ENCODE data around the gene GAREM2.

Gene GAREM2

DNA sequence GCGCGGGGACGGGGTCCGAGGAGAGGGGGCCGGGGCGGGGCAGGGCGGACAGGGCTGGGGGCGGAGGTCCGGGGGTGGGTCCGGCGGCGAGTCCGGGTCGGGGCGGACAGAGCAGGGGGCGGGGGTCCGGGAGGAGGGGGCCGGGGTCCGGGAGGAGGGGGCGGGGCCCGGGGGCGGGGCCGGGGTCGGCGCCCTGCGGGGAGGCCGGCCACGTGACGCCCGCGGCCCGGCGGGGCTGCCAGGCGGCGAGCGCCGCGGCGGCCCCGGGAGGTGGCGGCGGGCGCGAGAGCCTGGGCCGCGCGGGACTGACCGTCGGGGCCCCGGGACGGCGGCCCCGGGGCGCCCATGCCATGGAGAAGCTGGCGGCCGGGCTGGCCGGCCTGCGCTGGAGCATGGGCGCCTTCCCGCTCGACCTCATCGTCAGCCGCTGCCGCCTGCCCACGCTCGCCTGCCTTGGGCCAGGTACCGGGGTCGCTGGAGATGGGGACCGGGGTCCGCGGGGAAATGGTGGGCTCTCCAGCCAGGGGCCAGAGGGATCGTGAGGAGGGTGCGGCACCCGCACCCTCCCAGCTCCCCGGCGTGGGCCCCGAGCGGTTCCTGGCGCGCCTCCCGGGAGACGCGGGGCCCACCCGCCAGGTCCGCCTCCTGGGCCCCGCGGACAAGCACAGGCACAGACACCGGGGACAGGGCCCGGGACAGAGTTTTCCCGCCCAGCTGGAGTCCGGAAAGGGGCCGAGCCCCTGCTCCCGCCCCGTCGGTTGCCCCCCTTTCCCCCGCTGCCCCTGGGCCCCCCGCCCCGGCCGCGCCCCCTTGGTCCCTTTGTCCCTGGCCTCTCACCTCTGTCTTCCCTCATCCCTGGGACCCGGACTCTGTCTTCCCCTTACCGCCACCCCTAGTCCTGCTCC is at the start of gene GAREM2:
GAREM2 (plus strand) TSS at position 218 of the 905 bp plus-strand sequence; CDS start at position 351, 133 bp downstream.
- peaks cover 18% of the 10 kb centered on the region for H3K27me3 ChIP-seq (replicated peaks; ENCODE audit: control insufficient read depth, insufficient read depth, low read length)
- H3K4me3 ChIP-seq (ENCODE audit: low read length) = no peak within 1 kb of the TSS
- H3K4me1 ChIP-seq (ENCODE audit: control insufficient read depth, insufficient read depth, low read length) = no peaks in the 10 kb centered on the region
- no peak within 1 kb of the TSS for H3K9ac ChIP-seq (ENCODE audit: low read length)
- no peaks in the 10 kb centered on the region for H3K9me3 ChIP-seq (ENCODE audit: control insufficient read depth, low read length)
- DNase-seq (ENCODE audit: low read depth) = peak; percentile 38
- no peaks in the 10 kb centered on the region for H3K36me3 ChIP-seq (ENCODE audit: control insufficient read depth, insufficient read depth, low read length, severe bottlenecking)

- no peak overlapping the region for H3K4me3 ChIP-seq (ENCODE audit: low read length)
- H3K9me3 ChIP-seq (ENCODE audit: control insufficient read depth, low read length) = no peaks in the 10 kb centered on the region
- H3K9ac ChIP-seq (ENCODE audit: low read length) = no peak overlapping the region
- peaks cover 13% of the 10 kb centered on the region for H3K36me3 ChIP-seq (ENCODE audit: control insufficient read depth, insufficient read depth, low read length, severe bottlenecking)
- H3K4me1 ChIP-seq (ENCODE audit: control insufficient read depth, insufficient read depth, low read length) = peaks cover 17% of the 10 kb centered on the region
- no peak for DNase-seq (ENCODE audit: low read depth)
- H3K27me3 ChIP-seq (replicated peaks; ENCODE audit: control insufficient read depth, insufficient read depth, low read length) = no peaks in the 10 kb centered on the region
Observed at GRCh38 chr2:26123426-26123825, 49.5 kb upstream of the GAREM2 start.

- Histone ChIP-seq H3K36me3 (ENCODE audit: control insufficient read depth, insufficient read depth, low read length, severe bottlenecking) (peaks cover 28% of the 10 kb centered on the region), H3K9me3 (ENCODE audit: control insufficient read depth, low read length) (no peaks in the 10 kb centered on the region), H3K4me1 (ENCODE audit: control insufficient read depth, insufficient read depth, low read length) (peaks cover 17% of the 10 kb centered on the region), H3K9ac (ENCODE audit: low read length) (no peak overlapping the region), H3K4me3 (ENCODE audit: low read length) (peak overlapping the region; percentile 24), H3K27me3 (replicated peaks; ENCODE audit: control insufficient read depth, insufficient read depth, low read length) (no peaks in the 10 kb centered on the region)
- DNase-seq (ENCODE audit: low read depth) = peak; percentile 4
Observed at GRCh38 chr2:26126074-26126473, 46.8 kb upstream of the GAREM2 start.

GRCh38 chr2:26128176-26128575 is 44.7 kb upstream of the GAREM2 start:
- DNase-seq (ENCODE audit: low read depth) = no peak
- H3K4me1 ChIP-seq (ENCODE audit: control insufficient read depth, insufficient read depth, low read length) = peaks cover 17% of the 10 kb centered on the region
- no peak overlapping the region for H3K4me3 ChIP-seq (ENCODE audit: low read length)
- H3K9ac ChIP-seq (ENCODE audit: low read length) = no peak overlapping the region
- H3K36me3 ChIP-seq (ENCODE audit: control insufficient read depth, insufficient read depth, low read length, severe bottlenecking) = peaks cover 37% of the 10 kb centered on the region
- no peaks in the 10 kb centered on the region for H3K27me3 ChIP-seq (replicated peaks; ENCODE audit: control insufficient read depth, insufficient read depth, low read length)
- H3K9me3 ChIP-seq (ENCODE audit: control insufficient read depth, low read length) = no peaks in the 10 kb centered on the region

DNA sequence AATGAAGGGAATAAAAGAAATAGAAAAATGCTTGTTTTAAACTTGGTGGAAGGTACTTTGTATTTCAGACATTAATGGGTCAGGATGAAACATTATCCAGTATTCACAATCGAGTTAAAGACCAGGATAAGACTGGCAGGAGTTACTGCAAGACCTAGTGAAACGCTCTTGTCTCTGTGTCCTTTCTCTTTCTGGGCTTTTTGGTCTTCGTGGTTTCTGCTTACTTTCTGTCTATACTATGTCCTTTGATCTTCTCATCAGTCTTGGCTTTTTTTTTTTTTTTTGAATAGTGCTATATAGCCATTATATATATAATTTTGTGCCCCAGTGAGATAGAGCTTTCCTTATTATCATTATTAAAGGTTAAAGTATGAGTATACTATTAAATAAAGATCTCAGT is 42.1 kb upstream of the GAREM2 start:
- H3K9ac ChIP-seq (ENCODE audit: low read length) = no peak overlapping the region
- H3K27me3 ChIP-seq (replicated peaks; ENCODE audit: control insufficient read depth, insufficient read depth, low read length) = no peaks in the 10 kb centered on the region
- peaks cover 18% of the 10 kb centered on the region for H3K4me1 ChIP-seq (ENCODE audit: control insufficient read depth, insufficient read depth, low read length)
- H3K4me3 ChIP-seq (ENCODE audit: low read length) = no peak overlapping the region
- DNase-seq (ENCODE audit: low read depth) = no peak
- no peaks in the 10 kb centered on the region for H3K9me3 ChIP-seq (ENCODE audit: control insufficient read depth, low read length)
- peaks cover 57% of the 10 kb centered on the region for H3K36me3 ChIP-seq (ENCODE audit: control insufficient read depth, insufficient read depth, low read length, severe bottlenecking)

GRCh38 chr2:26136451-26136850 is 36.4 kb upstream of the GAREM2 start:
- Histone ChIP-seq H3K9me3 (ENCODE audit: control insufficient read depth, low read length) (no peaks in the 10 kb centered on the region), H3K9ac (ENCODE audit: low read length) (no peak overlapping the region), H3K36me3 (ENCODE audit: control insufficient read depth, insufficient read depth, low read length, severe bottlenecking) (peaks cover 45% of the 10 kb centered on the region), H3K27me3 (replicated peaks; ENCODE audit: control insufficient read depth, insufficient read depth, low read length) (no peaks in the 10 kb centered on the region), H3K4me1 (ENCODE audit: control insufficient read depth, insufficient read depth, low read length) (peaks cover 10% of the 10 kb centered on the region), H3K4me3 (ENCODE audit: low read length) (no peak overlapping the region)
- DNase-seq (ENCODE audit: low read depth) = no peak

DNA sequence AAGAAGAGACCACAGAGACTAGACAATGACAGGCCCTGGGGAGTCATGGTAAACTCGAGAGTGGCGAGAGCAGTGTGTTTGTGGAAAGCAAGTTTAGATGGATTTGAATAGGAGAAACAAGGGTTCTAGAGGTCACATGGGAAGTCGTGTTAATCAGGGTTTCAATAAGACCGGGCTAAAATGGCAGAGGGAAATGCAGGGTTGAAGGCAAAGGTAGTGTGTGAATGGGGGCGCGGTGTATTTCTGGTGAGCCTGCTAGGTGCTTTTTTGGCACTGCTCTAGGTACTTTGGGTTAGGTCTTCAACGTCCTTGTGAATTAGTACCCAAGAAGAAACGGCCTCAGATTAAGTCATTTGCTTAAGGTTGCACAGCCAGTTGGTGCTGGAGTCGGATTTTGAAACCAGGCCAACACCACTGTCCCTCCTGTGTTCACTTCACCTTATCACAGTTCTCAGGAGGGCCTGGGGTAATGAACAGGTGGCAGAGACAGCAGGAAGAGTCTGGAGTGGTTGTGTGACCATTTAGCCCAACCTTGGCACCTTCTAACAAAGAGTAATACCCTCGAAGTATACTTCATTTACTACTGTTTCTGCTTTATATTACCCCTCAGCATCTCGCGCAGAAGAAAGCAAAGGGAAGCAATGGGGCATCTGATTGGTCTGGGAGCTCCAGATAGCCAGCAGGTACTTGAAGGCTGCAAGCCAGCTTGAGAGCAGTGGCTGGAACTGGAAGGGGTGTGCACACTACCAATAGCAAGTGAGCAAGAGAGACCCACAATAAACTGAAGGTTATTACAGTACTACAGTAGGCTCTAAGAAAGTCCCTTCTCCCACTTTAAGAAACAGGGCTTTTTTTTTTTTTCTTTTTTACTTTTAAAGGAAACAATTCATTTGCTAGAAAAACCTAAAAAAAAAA is 33.4 kb upstream of the GAREM2 start:
- no peak for DNase-seq (ENCODE audit: low read depth)
- Histone ChIP-seq H3K4me1 (ENCODE audit: control insufficient read depth, insufficient read depth, low read length) (peaks cover 10% of the 10 kb centered on the region), H3K27me3 (replicated peaks; ENCODE audit: control insufficient read depth, insufficient read depth, low read length) (no peaks in the 10 kb centered on the region), H3K4me3 (ENCODE audit: low read length) (no peak overlapping the region), H3K36me3 (ENCODE audit: control insufficient read depth, insufficient read depth, low read length, severe bottlenecking) (peaks cover 31% of the 10 kb centered on the region), H3K9me3 (ENCODE audit: control insufficient read depth, low read length) (no peaks in the 10 kb centered on the region), H3K9ac (ENCODE audit: low read length) (no peak overlapping the region)

DNA sequence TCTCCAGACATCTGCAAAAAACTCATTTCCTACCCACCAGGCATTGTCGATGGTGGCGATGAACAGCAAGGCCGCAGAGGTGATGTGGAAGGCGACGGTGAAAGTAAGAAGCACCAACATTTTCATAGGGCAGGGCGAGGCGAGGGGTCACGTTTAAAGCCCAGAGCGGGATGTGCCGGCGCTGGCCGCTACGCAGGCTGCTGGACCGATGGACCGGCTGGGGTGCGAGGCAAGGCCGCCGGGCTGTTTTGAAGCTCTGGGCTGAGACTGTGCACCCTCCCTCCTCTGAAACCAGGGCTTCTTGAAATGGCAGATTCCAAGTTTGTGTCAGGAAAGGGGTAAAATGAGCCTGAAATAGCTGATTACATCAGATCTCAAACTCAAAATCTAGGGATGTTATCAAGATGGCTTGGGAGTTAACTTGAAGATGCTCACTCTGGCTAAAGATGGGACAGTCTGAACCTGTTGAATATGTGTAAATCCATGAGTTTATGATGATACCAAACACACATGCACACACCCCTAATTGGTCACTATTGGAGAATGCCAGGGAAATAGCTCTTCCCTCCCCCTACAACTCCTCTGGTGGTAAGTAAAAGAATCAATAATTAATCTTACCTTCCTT is 31.6 kb upstream of the GAREM2 start:
- no peaks in the 10 kb centered on the region for H3K4me1 ChIP-seq (ENCODE audit: control insufficient read depth, insufficient read depth, low read length)
- H3K27me3 ChIP-seq (replicated peaks; ENCODE audit: control insufficient read depth, insufficient read depth, low read length) = no peaks in the 10 kb centered on the region
- peaks cover 13% of the 10 kb centered on the region for H3K36me3 ChIP-seq (ENCODE audit: control insufficient read depth, insufficient read depth, low read length, severe bottlenecking)
- H3K9ac ChIP-seq (ENCODE audit: low read length) = no peak overlapping the region
- no peak for DNase-seq (ENCODE audit: low read depth)
- no peaks in the 10 kb centered on the region for H3K9me3 ChIP-seq (ENCODE audit: control insufficient read depth, low read length)
- H3K4me3 ChIP-seq (ENCODE audit: low read length) = no peak overlapping the region

DNA sequence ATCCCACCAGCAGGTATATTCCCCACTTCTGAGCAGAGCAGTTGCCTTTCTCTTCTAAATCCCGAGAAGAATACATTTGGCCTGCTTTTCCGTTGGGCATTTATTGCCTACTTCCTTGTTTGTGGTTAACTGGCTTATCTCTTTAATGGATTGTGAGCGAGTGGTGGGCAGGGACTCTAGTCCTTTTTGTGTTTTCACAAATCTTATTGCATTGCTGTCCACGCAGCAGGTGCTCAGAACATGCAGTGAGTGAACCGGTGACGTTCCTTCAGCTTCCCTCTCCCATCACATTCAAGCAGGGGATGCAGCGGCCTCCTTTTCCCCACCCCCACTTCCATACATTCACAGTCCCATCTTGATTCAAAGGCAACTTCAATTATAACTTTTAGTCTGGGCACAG is 28.9 kb upstream of the GAREM2 start:
- H3K27me3 ChIP-seq (replicated peaks; ENCODE audit: control insufficient read depth, insufficient read depth, low read length) = peaks cover 5% of the 10 kb centered on the region
- H3K4me3 ChIP-seq (ENCODE audit: low read length) = no peak overlapping the region
- no peak for DNase-seq (ENCODE audit: low read depth)
- H3K36me3 ChIP-seq (ENCODE audit: control insufficient read depth, insufficient read depth, low read length, severe bottlenecking) = no peaks in the 10 kb centered on the region
- H3K9ac ChIP-seq (ENCODE audit: low read length) = no peak overlapping the region
- H3K9me3 ChIP-seq (ENCODE audit: control insufficient read depth, low read length) = no peaks in the 10 kb centered on the region
- no peaks in the 10 kb centered on the region for H3K4me1 ChIP-seq (ENCODE audit: control insufficient read depth, insufficient read depth, low read length)

DNA sequence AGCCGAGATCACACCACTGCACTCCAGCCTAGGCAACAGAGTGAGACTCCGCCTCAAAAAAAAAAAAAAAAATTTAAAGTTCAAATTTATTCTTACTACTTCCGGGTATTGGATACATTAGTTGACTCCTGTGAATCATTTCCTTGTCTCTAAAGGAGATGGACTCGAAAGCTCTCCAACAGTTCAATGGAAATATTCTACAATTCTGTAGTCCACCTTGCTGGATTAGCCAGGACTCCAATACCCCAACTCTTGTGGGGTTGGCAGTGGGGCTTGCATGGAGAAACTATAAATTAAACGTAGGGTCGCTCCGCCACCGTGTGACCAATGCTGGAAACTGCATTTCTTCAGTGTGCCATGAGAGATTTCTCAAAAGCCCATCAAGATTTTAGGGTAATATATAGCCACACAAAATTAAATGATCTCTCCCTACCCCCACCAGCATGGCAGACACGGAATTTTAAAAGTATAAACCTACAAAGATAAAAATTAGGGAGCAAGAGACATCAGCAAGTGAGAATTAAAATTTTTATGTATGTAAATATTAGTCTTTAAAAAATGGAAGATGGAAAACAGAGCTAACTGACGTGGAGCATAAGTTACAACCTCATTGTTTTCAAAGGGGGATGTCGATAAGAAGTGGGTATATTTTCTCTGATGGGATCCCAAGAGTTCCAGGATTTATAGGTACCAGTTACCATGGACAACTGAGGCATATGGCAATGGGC is 27.8 kb upstream of the GAREM2 start:
- Histone ChIP-seq H3K36me3 (ENCODE audit: control insufficient read depth, insufficient read depth, low read length, severe bottlenecking) (no peaks in the 10 kb centered on the region), H3K9me3 (ENCODE audit: control insufficient read depth, low read length) (no peaks in the 10 kb centered on the region), H3K27me3 (replicated peaks; ENCODE audit: control insufficient read depth, insufficient read depth, low read length) (peaks cover 6% of the 10 kb centered on the region), H3K4me1 (ENCODE audit: control insufficient read depth, insufficient read depth, low read length) (no peaks in the 10 kb centered on the region), H3K9ac (ENCODE audit: low read length) (peak overlapping the region; percentile 10), H3K4me3 (ENCODE audit: low read length) (peak overlapping the region; percentile 52)
- peak; percentile 85 for DNase-seq (ENCODE audit: low read depth)
